Stimulated activated CD4-positive, alpha-beta T cell treated with anti-CD3 and anti-CD28 coated beads, TNF-alpha, amount 100 ng/mL, for 24 hours (primary cell): ENCODE data around the gene CPNE4.
"Not testable (repeated sequence)": the region's sequence is repeated elsewhere in the genome, so short reads cannot be mapped to it uniquely, and the experiment has no call there.

Experiments used
- DNase-seq, 3 experiments: peaks; one replicate each; pipeline ENCODE4 v3.0.0-alpha.2; 2020; ENCODE audit warnings: low read depth in 3 of 3

CPNE4 gene

DNA sequence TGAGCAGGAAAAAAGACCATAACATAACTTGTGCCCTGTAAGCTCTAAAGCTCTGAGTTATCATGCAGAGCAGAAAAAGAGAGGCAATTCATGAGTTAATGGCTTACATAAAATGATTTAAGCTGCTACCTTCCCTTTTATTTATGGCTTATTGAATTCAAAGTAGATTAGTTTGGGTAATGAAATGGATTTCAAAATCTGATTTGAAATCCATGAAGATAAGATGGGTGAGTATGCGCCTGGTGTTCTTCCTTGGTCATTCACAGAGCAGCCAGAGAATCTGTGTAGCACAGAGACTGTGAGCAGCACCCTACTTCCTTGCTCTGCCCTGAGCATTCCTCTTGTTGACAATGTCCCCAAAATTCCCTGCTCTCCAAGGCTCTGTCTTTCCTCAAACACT lies 495.8 kb downstream of the CPNE4 start:
- no peak for DNase-seq

DNA sequence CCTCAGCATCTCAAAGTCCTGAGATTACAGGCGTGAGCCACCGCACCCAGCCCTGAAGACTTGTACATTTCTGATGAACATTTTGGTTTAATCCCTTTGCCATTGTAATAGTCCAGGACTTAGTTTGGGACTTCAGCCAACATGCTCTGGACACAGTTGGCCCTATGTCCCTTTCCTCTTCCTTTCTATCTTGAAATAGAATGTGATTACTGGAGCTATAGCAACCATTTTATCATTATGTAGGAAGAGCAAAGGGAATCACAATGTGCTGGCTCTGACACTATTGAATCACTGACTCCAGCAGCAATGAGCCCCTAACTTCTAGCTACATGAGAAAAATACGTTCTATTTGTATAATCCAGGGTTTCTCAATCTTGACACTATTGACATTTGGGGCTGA lies 497.3 kb downstream of the CPNE4 start:
- DNase-seq = no peak

DNA sequence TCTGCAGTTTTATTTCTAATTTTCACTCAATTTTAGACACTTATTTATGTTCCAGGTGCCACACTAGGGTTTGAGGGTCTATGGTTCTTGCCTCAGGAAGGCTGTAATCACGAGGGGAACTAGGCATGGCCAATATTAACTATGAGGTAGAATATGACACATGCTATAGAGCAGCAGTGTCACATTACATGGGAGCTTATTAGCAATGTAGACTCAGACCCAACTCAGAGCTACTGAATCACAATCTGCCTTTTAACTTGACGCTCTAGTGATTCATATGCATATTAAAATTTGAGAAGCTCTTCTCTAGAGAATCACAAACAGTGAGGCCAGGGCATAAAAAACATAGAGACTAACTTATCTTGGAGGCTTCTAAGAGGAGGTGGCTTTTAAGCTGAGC lies 499.2 kb downstream of the CPNE4 start:
- DNase-seq = no peak

DNA sequence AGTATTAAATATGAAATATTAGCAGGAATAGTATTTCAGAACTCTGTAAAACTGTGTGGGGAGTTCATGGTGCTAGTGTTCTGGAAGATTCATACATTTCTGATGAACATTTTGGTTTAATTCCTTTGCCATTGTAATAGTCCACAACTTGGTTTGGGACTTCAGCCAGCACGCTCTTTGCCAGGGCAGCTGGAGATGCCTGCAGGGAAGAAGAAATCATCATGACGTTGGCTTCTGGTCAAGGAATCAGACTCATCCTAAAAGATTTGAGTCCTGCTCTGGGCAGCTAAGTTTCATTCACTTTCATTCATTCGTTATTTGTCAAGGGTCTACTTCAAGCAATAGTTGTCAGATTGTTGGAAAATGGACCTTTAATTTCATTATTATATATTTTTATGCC lies 499.7 kb downstream of the CPNE4 start:
- no peak for DNase-seq

DNA sequence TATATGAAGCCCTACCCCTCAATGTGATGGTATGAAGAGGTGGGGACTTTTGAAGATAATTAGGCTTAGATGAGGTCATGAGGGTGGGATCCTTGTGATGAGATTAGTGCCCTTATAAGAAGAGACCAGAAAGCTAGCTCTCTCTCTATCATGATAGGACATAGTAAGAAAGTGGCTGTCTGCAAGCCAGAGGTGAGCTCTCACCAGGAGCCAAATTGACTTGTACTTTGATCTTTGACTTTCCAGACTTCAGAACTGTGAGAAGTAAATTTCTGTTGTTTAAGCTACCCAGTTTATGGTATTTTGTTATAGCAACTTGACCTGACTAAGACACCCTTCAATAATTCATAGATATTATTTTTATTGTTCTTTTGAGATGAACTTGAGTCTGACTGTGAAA lies 502.2 kb downstream of the CPNE4 start:
- DNase-seq = no peak

DNA sequence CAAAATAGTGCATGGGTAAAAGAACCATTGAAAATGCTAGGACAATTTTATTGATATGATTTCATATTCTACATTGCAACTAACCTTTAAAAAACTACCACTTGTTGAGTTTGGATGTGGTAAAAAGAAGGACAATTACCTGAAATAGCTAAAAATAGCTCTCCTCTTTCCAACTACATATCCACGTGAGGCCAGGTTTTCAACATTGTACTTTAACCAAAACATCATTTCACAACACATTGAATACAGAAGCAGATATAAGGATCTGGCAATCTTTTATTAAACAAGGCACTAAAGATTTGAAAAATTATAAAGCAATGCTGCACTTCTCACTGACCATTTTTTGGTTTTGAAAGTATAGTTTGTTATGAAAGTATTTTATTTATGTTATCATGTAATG lies 504.0 kb downstream of the CPNE4 start:
- no peak for DNase-seq

DNA sequence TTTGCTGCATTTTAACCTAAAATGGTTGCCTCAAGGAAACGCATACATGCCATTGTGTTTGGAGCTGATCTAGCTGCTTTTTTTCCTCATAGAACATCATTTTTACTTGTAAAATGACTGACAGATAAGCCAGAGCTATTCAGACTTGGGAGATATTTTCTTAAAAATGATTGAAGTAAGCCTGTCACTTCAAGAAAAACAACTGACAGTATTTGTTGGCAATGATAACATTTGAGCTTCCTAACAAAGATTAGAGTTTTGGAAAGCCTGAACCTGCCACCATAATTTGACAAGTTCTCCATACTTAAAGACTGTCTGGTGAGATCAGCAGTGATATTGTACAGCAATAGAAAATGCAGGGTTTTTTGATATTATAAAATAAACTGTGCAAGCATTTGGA lies 504.4 kb downstream of the CPNE4 start:
- DNase-seq = no peak

DNA sequence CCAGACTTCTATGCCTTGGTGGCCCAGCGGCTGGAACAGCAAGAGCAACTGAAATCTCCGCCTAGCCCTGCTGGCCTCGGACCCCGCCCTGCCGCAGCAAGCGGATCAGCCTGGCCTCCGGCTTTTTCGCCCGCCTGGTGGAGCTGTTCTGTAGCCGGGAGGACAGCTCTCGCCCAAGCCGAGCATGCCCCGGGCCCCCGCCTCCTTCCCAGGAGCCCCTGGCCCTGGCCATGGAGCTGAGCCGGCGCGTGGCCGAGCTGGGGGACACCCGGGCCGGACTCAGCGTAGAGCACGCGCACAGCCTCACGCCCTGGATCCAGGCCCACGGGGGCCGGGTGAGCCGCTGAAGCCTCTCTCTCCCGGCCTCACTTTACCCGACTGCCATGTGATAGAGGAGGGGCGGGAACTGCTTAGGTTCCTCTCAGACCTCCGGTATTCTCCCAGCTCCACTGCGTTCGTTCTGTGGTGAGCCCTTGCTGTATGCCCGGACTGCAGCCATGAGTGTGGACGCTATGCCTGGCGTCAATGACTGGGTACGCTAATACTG lies 507.9 kb downstream of the CPNE4 start:
- DNase-seq = peak in 1 of 3 experiments; percentile 18

DNA sequence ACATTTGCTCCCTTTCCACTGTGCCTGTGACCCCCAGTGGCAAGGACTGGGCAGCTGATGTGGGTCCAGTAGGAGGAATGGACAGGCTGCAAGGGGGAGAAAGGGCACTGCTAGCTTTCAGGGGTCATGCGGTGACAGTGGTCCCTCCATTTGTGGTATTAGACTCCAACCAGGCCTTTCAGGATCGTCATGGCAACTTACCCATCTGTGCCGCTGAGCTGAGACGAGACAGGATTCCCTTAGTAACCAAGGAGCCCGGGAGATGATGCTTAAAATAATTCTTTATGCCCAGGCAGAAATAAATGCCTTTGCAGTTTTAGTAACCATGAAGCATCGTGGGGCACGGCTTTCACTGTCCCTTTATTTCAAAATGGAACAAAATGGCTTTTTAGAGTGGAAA lies 516.1 kb downstream of the CPNE4 start:
- DNase-seq = no peak

DNA sequence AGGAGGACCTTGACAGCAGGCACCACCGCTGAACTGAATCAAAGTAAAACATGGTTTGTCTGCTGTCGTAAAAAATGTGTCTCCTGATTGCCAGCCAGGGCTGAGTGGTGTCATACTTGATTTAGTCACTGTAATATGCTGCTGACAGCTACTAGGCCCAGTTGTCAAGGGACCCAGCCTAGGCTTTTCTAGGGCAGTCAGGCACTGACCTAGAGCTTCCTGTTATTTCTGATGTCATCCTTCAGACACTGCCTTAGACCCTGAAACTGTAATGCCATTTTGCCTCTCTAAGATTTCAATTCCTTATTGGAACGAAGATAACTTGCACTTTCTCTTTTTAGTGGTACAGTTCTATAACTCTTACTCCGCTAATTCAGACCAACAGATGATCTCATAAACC lies 529.4 kb downstream of the CPNE4 start:
- DNase-seq = no peak

DNA sequence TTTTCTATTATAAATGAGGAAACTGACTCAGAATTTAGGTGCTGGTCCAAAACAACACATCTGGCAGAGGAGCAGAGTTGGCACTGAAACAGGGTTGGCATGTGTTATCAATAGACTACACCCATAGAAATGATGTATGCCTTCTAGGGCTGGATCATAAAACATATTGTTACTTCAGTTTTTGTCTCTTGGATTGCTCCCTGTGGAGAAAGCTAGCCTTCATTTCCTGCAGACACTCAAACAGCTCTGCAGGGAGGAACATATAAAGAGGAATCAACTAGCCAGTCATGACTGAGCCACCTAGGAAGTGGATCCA lies 531.5 kb downstream of the CPNE4 start:
- no peak for DNase-seq

DNA sequence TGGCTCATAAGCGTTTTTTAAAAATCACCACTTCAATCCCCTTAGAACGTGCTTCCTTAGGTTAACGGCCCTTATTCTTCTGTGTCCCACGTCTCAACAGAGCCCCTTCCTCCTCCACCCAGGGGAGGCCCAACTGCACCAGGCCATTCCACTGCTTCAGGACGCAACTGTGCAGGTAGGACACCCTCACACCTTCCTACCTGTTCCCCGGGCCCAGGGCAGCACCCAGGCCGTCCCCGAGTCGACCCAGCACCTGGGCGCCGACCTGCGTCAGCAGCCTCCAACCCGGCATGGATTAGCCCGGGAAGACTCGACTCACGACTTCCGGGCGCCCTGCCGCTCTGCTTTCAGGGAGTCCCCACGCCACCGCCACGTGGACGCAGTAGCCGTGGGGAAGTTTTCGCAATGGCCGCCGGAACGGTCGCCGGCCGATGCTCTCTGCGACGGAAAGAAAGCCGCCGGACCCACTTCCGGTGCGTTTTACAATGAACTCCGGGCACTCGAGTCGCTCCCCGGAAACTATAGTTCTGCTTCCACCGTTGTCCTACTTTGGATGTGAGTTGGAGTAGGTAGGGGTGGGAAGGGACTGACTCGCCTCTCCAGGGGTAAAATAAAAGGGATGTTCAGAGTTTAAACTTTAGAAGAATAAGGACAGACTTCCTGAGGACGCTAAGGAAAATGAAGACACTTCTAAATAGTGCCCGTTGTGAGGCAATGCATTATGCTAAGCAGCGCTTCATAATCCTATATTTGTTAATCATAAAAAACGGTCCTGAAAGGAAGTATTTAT lies 532.1 kb downstream of the CPNE4 start, which contains the start of gene MRPL3:
TSS of gene MRPL3 (minus strand) at position 442 of the 790 bp plus-strand sequence. CDS start at position 292, 150 bp downstream.
- peak; percentile 72 to 84 (median 80) for DNase-seq

DNA sequence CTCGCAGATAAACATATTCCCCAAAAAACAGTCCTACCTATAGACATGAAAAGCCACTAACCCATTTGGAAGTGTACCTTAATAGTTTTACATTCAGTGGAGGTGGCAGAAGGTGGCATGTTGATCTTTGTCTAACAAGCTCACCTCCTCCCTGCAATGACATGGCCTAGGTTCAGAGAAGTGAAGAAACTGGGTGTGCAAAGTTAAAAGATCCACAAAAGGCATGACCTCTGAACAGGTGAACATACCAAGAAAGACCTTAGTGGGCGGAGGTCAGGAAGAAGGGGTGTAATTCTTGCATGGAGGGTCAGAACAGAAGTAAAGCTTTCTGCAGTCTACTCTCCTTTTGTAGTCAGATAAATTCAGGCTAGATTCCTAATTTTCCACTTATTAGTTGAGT lies 532.9 kb downstream of the CPNE4 start:
- no peak for DNase-seq

DNA sequence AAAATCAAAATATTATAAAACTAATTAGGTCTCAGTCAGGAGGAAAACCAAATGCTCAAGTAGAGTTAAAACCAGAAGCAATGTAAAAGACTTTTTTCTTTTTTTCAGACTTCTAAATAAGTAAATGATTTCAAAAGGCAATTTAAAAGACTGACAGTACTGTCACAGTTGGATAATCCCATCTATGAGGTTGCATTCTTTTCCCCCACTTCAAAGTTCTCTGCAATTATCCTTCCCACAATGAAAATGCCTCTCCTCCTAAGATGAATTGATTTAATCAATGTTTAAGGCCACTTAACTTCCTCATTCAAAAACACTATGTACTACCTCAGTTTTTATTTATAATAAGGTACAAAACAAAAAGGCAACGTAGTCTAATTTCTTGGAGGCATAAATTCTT lies 540.1 kb downstream of the CPNE4 start:
- DNase-seq = no peak

DNA sequence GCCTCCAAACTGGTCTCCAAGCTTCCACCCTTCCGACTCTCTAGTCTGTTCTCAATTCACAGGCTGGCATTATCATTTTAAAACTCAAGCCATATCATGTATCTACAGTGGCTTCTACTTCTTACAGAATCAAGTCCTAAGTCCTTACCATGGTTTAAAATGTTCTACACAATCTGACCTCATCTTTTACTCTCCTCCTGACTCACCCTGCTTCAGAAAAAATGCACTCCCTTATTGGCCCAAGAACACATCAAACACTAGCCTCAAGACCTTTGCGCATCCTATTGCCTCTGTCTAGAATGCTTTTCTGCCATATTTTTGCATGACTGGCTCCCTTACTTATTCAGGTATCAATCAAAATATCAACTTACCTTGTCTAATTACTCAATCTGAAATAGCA lies 543.0 kb downstream of the CPNE4 start:
- DNase-seq = no peak

DNA sequence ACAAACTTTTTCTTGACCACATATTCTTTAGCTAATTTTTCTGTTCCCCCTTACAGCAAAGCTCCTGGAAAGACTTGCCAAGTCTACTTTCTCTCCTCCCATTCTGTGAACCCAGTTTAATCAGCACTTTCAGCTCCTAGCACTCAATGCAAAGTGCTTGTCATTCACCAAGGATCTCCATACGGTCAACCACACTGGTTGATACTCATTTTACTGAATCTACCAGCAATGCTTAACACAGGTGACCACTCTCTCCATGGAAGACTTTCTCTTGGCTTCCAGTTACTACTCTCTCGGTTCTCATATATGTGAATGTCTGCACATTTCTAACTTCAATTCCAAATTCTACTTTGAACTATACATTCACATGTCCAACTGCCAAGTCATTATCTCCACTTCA lies 543.7 kb downstream of the CPNE4 start:
- DNase-seq = no peak

DNA sequence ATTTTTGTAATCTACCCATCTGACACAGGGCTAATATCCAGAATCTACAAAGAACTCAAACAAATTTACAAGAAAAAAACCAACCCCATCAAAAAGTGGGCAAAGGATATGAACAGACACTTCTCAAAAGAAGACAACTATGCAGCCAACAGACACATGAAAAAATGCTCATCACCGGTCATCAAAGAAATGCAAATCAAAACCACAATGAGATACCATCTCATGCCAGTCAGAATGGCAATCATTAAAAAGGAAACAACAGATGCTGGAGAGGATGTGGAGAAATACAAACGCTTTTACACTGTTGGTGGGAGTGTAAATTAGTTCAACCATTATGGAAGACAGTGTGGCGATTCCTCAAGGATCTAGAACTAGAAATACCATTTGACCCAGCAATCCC lies 548.3 kb downstream of the CPNE4 start:
- DNase-seq = not testable (repeated sequence)

DNA sequence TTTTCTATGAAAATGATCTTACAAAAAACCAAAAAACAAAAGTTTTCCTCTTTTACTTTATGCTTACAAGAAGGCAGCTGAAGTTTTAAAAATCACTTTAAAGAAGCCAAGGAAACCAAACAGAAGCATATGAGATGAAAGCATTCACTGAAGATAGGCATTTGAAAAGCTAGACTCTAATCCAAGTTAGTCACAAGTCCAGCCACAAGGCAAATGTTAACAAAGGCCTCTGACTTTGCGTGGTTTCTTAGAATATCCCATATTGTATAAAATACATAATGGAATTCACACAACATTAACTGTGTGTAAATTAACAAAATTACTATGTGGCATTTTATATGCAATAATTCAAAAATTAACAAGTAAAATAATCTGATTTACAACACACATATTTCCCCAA lies 549.7 kb downstream of the CPNE4 start:
- no peak for DNase-seq

DNA sequence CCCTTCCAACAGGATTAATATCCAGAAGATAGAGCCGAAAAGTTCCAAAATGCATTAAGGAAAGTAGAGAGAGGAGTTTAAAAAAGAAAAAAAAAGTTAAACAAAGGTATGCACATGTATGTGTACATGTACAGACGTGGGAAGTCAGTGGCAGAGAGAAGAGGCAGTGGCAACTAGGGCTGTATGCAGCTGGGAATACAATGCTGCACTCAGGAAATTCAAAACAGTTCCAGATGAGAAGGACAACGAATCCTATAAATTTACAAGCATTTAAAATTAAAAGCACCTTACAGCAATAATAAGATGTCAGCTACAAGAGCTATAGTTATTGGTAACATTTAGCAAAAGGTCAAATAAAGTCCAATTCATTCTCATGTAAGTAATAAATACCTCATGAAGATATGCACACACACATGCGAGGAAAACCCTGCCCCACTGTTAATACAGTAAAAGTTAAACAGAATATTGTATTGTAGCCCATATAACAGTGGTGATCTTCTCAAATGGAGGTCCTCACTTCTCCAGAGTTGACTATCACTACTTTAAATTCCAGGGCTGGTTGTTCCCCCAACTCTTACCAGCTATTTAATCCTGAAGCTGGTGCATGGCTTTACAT lies 550.2 kb downstream of the CPNE4 start:
- no peak for DNase-seq
